ENCODE data around the gene UGT1A7.

The UGT1A7 gene

GRCh38 chr2:233793465-233794127 is 111.9 kb downstream of the UGT1A7 start:
- peaks cover 13% of the 10 kb centered on the region for H3K27me3 Mint-ChIP-seq (ENCODE audit: low read depth)
- TF ChIP-seq CTCF (IDR thresholded peaks at IDR 0.05; ENCODE audit: unreplicated experiment in 3 of 3): no peak
- no peak overlapping the region for H3K4me3 Mint-ChIP-seq
- H3K4me1 Mint-ChIP-seq: no peaks in the 10 kb centered on the region
- no peak overlapping the region for H3K27ac Mint-ChIP-seq
- H3K36me3 Mint-ChIP-seq (ENCODE audit: low read depth): no peaks in the 10 kb centered on the region
- H3K9me3 Mint-ChIP-seq: no peaks in the 10 kb centered on the region

- no peak overlapping the region for H3K27ac Mint-ChIP-seq
- peaks cover 17% of the 10 kb centered on the region for H3K27me3 Mint-ChIP-seq (ENCODE audit: low read depth)
- H3K4me1 Mint-ChIP-seq: no peaks in the 10 kb centered on the region
- no peak overlapping the region for H3K4me3 Mint-ChIP-seq
- H3K36me3 Mint-ChIP-seq (ENCODE audit: low read depth): no peaks in the 10 kb centered on the region
- no peaks in the 10 kb centered on the region for H3K9me3 Mint-ChIP-seq
- TF ChIP-seq CTCF (IDR thresholded peaks at IDR 0.05; ENCODE audit: unreplicated experiment in 3 of 3): no peak
Measured at GRCh38 chr2:233794128-233794658, 112.5 kb downstream of the UGT1A7 start.

DNA sequence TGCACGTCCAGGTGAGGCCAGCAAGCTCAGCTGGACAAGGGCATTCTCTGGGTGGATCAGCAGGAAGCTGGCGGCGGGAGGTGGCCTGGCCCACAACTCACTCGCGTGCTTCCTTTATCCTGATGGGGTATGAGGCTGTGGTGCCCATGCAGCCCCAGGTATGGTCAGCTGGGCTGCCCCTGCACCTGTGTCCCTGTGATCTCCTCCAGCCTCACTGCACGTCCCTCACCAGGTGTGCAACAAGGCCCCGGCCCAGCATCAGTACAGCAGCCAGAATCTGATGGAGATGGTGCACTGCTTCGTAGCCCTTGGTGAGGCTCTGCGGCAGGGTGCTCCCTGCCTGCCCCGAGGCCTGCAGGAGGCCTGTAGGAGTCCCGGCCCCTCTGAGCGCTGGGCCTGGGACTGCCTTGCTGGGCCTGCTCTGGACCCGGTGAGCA is 114.1 kb downstream of the UGT1A7 start:
- Mint-ChIP-seq H3K27me3 (ENCODE audit: low read depth) (peaks cover 13% of the 10 kb centered on the region), H3K27ac (no peak overlapping the region), H3K4me3 (no peak overlapping the region), H3K4me1 (no peaks in the 10 kb centered on the region), H3K9me3 (peaks cover 4% of the 10 kb centered on the region), H3K36me3 (ENCODE audit: low read depth) (no peaks in the 10 kb centered on the region)
- TF ChIP-seq CTCF (IDR thresholded peaks at IDR 0.05; ENCODE audit: unreplicated experiment in 3 of 3): no peak

- no peaks in the 10 kb centered on the region for H3K36me3 Mint-ChIP-seq (ENCODE audit: low read depth)
- no peak overlapping the region for H3K4me3 Mint-ChIP-seq
- H3K27me3 Mint-ChIP-seq (ENCODE audit: low read depth): peaks cover 9% of the 10 kb centered on the region
- H3K27ac Mint-ChIP-seq: no peak overlapping the region
- H3K4me1 Mint-ChIP-seq: no peaks in the 10 kb centered on the region
- TF ChIP-seq CTCF (IDR thresholded peaks at IDR 0.05; ENCODE audit: unreplicated experiment in 3 of 3): no peak
- peaks cover 4% of the 10 kb centered on the region for H3K9me3 Mint-ChIP-seq
Measured at GRCh38 chr2:233796254-233796653, 114.6 kb downstream of the UGT1A7 start.

DNA sequence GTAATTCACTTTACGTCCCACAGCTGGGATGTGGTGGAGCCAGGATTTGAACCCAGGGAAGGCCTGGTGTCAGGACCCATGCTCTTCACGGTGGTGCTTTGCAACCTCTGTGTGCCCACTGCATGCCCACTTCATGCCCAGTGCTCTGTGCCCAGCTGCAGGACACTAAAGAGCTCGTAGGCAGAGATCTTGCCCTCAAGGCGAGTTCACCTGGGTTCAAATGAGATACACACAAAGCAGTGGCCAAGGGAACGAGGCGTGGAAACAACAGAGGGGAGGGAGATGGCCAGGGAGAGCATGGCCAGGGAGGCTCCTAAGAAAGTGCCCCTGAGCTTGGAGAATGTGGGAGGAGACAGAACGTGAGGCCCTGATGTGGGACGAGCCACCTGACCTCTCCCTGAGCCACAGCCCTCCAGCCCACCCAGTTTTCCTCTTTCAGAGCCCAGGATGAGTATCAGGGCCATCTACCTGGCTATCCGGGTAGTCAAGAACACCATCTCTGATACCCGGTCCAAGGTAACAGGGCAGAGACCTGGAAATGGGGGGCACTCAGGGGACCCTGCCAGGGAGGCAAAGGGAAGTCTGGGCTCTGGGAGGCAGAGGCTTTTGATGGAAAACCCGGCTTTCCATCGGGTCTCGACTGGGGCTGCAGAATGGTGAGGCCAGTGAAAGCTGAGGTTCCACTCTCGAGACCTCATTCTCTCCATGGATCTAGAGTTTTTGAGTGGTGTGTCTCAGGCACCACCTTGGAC is 116.8 kb downstream of the UGT1A7 start:
- no peak for TF ChIP-seq CTCF (IDR thresholded peaks at IDR 0.05; ENCODE audit: unreplicated experiment in 3 of 3)
- Mint-ChIP-seq H3K27me3 (ENCODE audit: low read depth) (peaks cover 16% of the 10 kb centered on the region), H3K36me3 (ENCODE audit: low read depth) (no peaks in the 10 kb centered on the region), H3K4me3 (no peak overlapping the region), H3K9me3 (peaks cover 4% of the 10 kb centered on the region), H3K4me1 (no peaks in the 10 kb centered on the region), H3K27ac (no peak overlapping the region)
